Upper lobe of right lung (tissue), 1 donor: ENCODE measurements around the gene TMEM237. TPM values are rescaled to one million over a fixed set of nuclear protein-coding genes. Genes with fewer than 3 reads are reported as not detected.

Source experiments
- ATAC-seq: fragments of 200-7000 bp; cut with Tn5 transposase; one replicate; pipeline ENCODE4 v1.9.1; 2020; ENCODE audit warnings: mild to moderate bottlenecking, moderate library complexity
- DNase-seq: peaks from one replicate; pipeline ENCODE4 v3.0.0-alpha.2; 2020
- H3K27ac ChIP-seq: fragments of 200-600 bp; one replicate; pipeline ENCODE4 v1.8.0; 2022
- H3K27me3 ChIP-seq: fragments of 200-600 bp; one replicate; pipeline ENCODE4 v1.8.0; 2022; ENCODE audit warnings: mild to moderate bottlenecking
- H3K36me3 ChIP-seq: fragments of 200-600 bp; one replicate; pipeline ENCODE4 v1.8.0; 2022
- H3K4me1 ChIP-seq: fragments of 200-600 bp; one replicate; pipeline ENCODE4 v1.8.0; 2022
- H3K4me3 ChIP-seq: fragments of 200-600 bp; one replicate; pipeline ENCODE4 v1.8.0; 2022; ENCODE audit warnings: mild to moderate bottlenecking
- H3K9me3 ChIP-seq: fragments of 200-600 bp; one replicate; pipeline ENCODE4 v1.8.0; 2022
- intact Hi-C: fragments of 100-400 bp; cut with DNase I; formaldehyde crosslinking; loops from one replicate; pipeline ENCODE4 v1.11.0; 2022
- total RNA-seq: library from RNA; stranded (reverse); fragmentation: NEBNext Ultra II Directional; extraction: Animal tissue kit (Norgen Biotek cat#: 25700); gene quantifications from one replicate; pipeline ENCODE4 v1.2.1, GENCODE V29; 2021
- TF ChIP-seq, protein P1 (sequence below): fragments of 200-600 bp; IDR thresholded peaks from one replicate; pipeline ENCODE4 v1.8.0; 2022; ENCODE audit warnings: antibody characterized with exemption
- donor health status: DM: no; HTN: yes; CAD: no; lungs with severe emphysema.

TMEM237 gene
- total RNA-seq, 1 donor from 2014 or later, result 13.7 TPM

DNA sequence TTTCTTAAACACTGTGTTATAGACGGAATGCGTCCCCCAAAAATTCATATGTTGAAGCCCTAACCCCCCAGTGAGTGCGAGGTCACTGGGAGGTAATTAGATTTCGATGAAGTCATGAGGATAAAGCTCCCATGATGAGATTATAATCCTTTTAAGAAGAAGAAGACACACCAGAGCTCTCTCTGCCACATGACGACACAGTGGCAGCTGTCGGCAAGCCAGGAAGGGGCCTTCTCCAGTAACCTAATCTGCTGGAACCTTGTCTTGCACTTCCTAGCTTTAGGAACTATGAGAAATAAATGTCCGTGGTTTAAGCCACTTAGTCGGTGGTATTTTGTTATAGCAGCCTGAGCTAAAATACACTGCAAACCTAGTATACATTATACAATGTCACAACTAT lies 12.3 kb downstream of the TMEM237 start:
- Histone ChIP-seq H3K4me1 (no peaks in the 10 kb centered on the region), H3K4me3 (no peak overlapping the region), H3K27me3 (no peaks in the 10 kb centered on the region), H3K36me3 (peaks cover 57% of the 10 kb centered on the region), H3K9me3 (no peaks in the 10 kb centered on the region), H3K27ac (no peak overlapping the region)
- DNase-seq (no peak), ATAC-seq (no peak)
- TF ChIP-seq, protein P1, sequence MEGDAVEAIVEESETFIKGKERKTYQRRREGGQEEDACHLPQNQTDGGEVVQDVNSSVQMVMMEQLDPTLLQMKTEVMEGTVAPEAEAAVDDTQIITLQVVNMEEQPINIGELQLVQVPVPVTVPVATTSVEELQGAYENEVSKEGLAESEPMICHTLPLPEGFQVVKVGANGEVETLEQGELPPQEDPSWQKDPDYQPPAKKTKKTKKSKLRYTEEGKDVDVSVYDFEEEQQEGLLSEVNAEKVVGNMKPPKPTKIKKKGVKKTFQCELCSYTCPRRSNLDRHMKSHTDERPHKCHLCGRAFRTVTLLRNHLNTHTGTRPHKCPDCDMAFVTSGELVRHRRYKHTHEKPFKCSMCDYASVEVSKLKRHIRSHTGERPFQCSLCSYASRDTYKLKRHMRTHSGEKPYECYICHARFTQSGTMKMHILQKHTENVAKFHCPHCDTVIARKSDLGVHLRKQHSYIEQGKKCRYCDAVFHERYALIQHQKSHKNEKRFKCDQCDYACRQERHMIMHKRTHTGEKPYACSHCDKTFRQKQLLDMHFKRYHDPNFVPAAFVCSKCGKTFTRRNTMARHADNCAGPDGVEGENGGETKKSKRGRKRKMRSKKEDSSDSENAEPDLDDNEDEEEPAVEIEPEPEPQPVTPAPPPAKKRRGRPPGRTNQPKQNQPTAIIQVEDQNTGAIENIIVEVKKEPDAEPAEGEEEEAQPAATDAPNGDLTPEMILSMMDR, result no peak
- intact Hi-C loops, result no loop called here

DNA sequence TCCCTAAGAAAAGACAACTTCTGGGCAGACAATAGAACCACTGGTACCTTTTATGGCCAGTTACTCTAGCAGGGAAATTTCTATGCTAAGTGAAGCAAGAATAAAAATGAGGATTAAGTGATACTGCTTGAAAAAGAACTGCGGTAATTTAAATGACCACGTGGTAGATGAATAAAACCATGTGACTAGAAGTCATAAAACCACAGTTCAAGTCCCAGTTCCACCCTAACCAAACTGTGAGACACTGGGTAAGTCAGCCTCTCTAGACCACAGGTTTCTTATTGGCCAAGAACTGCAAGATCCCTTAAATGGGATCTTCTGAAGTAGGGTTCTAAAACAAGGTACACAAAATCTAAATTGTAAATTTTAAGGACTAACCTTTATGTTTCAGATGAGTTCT lies 12.7 kb downstream of the TMEM237 start:
- TF ChIP-seq, protein P1, result no peak
- H3K27me3 ChIP-seq, result no peaks in the 10 kb centered on the region
- no peak overlapping the region for H3K4me3 ChIP-seq
- intact Hi-C loops, result no loop called here
- no peaks in the 10 kb centered on the region for H3K4me1 ChIP-seq
- no peak overlapping the region for H3K27ac ChIP-seq
- DNase-seq (no peak), ATAC-seq (no peak)
- peaks cover 58% of the 10 kb centered on the region for H3K36me3 ChIP-seq
- no peaks in the 10 kb centered on the region for H3K9me3 ChIP-seq

DNA sequence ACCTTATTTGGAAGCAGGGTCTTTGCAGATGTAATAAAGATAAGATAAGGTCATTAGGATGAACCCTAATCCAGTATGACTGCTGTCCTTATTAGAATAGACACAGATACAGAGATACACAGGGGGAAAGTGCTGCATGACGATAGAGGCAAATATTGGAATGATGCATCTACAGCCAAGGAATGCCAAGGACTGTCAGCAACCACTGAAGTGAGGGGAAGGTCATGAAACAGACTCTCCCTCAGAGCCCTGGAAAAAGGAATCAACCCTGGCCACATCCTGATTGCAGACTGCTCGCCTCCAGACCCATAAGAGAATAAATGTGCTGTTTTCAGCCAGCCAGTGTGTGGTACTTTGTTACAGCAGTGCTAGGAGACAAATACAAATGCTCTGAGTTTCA lies 14.8 kb downstream of the TMEM237 start:
- no peak for ATAC-seq
- Histone ChIP-seq H3K27me3 (no peaks in the 10 kb centered on the region), H3K27ac (no peak overlapping the region), H3K4me3 (no peak overlapping the region), H3K36me3 (peaks cover 60% of the 10 kb centered on the region), H3K4me1 (no peaks in the 10 kb centered on the region), H3K9me3 (no peaks in the 10 kb centered on the region)
- TF ChIP-seq, protein P1, result no peak
- intact Hi-C loops, result no loop called here
- no peak for DNase-seq

DNA sequence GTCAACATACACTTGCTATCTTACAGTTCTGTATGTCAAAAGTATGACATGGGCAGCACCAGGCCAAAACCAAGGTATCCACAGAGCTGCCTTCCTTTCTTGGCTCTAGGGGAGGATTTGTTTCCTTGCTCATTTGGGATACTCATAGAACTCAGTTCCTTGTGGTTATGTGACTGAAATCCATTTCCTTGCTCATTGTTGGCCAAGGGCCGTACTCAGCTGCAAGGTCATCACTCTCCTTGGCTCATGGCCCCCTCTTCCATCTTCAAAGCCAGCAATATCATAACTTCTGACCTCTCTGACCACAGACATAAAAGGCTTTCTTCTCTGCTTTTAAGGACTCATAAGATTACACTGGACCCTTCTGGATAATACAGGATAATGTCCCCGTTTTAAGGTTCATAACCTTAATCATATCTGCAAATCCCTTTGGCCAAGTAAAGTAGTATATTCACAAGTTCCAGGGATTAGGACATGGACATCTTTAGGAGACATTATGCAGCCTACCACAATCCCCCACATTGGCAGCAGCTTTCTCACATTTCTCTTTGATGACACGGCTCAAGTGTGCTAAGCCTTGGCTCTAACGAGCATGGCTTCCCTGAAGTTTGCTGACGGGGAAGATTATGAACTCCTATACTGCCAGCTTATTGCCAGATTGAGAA lies 20.9 kb downstream of the TMEM237 start:
- Histone ChIP-seq H3K9me3 (no peaks in the 10 kb centered on the region), H3K36me3 (peaks cover 21% of the 10 kb centered on the region), H3K4me3 (no peak overlapping the region), H3K27me3 (no peaks in the 10 kb centered on the region), H3K27ac (no peak overlapping the region), H3K4me1 (peaks cover 8% of the 10 kb centered on the region)
- DNase-seq (no peak), ATAC-seq (no peak)
- TF ChIP-seq, protein P1, result no peak
- intact Hi-C loops, result no loop called here

DNA sequence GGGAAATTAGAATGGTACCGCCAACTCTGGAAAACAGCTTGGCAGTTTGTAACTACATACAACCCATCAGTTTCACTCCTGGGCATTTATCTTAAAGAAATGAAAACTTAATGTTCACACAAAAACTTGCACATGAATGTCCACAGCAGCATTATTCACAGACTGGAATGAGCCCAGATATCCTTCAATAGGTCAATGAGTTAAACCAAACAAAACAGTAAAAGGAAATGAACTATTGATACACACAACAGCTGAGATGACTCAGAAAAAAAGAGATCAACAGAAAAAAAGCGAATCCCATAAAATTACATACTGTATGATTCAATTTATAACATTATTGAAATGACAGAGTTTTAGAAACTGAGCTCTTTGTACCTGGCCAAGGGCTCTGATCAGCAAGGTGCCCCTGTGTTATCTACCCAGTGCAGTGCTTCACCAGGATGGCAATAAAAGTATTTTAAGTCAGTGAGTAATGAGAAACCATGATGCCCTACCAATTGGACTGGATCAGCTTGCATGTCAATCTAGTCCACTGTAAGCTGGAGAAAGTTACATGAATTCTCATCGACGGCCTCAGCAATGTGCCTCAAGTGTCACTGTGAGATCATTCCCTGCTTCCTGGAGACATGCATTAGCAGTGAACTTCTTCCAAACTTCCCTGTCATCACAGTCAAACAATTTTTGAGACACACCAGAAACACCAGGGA lies 21.9 kb downstream of the TMEM237 start:
- DNase-seq, result no peak
- Histone ChIP-seq H3K36me3 (peaks cover 20% of the 10 kb centered on the region), H3K4me1 (peaks cover 8% of the 10 kb centered on the region), H3K27me3 (no peaks in the 10 kb centered on the region), H3K9me3 (no peaks in the 10 kb centered on the region), H3K27ac (no peak overlapping the region), H3K4me3 (no peak overlapping the region)
- TF ChIP-seq, protein P1, result no peak
- intact Hi-C loops, result no loop called here
- no peak for ATAC-seq
